ENCODE measurements around the gene TCEANC2.

The TCEANC2 gene

DNA sequence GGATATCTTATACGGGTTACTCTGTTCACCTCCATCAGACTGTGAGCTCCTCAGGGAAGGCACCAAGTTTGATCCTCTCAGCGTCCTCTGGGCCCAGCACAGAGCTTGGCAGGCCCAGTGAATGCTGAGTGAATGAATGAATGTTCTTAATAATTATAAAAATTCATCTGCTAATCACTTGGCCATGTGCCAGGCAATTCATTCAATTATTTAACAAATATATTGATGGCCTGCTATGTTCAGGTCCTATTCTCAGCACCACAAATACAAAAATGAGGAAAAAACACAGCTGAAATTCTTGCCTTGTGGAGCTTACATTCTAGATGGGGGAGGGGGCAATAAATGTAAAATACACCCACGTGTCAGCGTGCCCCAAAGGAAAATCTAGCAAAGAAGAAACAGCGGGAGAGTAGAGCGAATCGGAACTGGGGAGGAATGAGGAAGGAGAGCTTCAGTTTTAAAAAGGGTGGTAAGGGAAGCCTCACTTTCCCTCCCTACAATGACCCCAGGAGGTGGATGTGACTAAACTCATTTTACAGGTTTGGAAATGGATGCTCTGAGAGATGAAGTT, 83.6 kb downstream of the TCEANC2 start:
- no peak for TF ChIP-seq TAF1 (IDR thresholded peaks at IDR 0.05; ENCODE audit: borderline replicate concordance, insufficient read depth, low read length)
- no peak for TF ChIP-seq FOXP2 (optimal IDR thresholded peaks at IDR 0.05; ENCODE audit: borderline replicate concordance, extremely low read depth, extremely low read length, insufficient read depth)
- TF ChIP-seq, protein P1, sequence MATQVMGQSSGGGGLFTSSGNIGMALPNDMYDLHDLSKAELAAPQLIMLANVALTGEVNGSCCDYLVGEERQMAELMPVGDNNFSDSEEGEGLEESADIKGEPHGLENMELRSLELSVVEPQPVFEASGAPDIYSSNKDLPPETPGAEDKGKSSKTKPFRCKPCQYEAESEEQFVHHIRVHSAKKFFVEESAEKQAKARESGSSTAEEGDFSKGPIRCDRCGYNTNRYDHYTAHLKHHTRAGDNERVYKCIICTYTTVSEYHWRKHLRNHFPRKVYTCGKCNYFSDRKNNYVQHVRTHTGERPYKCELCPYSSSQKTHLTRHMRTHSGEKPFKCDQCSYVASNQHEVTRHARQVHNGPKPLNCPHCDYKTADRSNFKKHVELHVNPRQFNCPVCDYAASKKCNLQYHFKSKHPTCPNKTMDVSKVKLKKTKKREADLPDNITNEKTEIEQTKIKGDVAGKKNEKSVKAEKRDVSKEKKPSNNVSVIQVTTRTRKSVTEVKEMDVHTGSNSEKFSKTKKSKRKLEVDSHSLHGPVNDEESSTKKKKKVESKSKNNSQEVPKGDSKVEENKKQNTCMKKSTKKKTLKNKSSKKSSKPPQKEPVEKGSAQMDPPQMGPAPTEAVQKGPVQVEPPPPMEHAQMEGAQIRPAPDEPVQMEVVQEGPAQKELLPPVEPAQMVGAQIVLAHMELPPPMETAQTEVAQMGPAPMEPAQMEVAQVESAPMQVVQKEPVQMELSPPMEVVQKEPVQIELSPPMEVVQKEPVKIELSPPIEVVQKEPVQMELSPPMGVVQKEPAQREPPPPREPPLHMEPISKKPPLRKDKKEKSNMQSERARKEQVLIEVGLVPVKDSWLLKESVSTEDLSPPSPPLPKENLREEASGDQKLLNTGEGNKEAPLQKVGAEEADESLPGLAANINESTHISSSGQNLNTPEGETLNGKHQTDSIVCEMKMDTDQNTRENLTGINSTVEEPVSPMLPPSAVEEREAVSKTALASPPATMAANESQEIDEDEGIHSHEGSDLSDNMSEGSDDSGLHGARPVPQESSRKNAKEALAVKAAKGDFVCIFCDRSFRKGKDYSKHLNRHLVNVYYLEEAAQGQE (IDR thresholded peaks at IDR 0.05; ENCODE audit: insufficient read depth in 1 of 2, low read depth in 2 of 2, low read length in 2 of 2), result no peak
- TF ChIP-seq SIN3A (IDR thresholded peaks at IDR 0.05; ENCODE audit: borderline replicate concordance, insufficient read depth, low read length), result no peak
- no peak for TF ChIP-seq POLR2AphosphoS5 (IDR thresholded peaks at IDR 0.05; ENCODE audit: low read depth, low read length)

DNA sequence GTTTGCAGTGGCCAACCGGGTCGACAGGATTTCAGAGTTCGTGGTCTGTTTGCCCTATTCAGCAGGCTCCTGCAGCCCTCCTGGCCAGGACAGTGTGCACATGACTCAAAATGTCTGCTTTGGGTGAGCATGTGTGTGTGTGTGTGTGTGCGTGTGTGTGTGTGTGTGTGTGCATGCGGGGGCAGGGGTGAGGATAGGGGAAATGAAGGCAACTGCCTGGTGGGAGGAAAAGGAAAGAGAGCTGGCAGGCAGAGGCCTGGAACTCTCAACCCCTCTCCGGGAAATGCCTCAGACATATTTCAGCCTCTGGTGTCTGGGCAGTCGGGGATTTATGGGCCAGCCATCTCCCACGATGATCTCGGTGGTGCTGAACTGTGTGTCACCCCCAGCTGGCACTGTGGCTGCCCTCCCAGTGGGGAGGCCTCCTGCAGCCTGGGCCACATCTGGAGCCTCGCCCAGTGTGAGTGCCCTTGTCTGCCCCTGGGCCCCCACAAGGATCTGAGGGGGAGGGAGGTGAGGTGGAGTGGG, 84.2 kb downstream of the TCEANC2 start:
- TF ChIP-seq TAF1 (IDR thresholded peaks at IDR 0.05; ENCODE audit: borderline replicate concordance, insufficient read depth, low read length) (no peak), FOXP2 (optimal IDR thresholded peaks at IDR 0.05; ENCODE audit: borderline replicate concordance, extremely low read depth, extremely low read length, insufficient read depth) (no peak), POLR2AphosphoS5 (IDR thresholded peaks at IDR 0.05; ENCODE audit: low read depth, low read length) (no peak), SIN3A (IDR thresholded peaks at IDR 0.05; ENCODE audit: borderline replicate concordance, insufficient read depth, low read length) (no peak)
- TF ChIP-seq, protein P1 (IDR thresholded peaks at IDR 0.05; ENCODE audit: insufficient read depth in 1 of 2, low read depth in 2 of 2, low read length in 2 of 2), result no peak

DNA sequence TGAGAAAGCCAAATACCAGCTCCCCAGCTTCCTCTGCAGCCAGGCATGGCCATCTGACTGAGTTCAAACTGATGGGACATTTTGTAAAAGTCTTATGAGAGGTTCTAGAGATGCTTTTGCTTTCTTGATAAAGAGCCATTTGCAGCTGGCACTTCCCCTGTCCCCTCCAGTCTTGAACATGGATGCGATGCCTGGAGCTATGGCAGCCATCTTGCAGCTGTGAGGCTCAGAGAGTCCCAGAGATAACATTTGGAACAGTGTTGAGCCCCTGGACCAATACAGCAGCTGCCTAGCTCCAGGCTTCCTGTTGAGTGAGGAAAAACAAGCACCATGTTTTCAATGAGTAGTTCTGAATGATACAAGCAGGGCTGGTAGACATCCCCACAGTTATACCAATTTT, 85.6 kb downstream of the TCEANC2 start:
- TF ChIP-seq POLR2AphosphoS5 (IDR thresholded peaks at IDR 0.05; ENCODE audit: low read depth, low read length) (no peak), SIN3A (IDR thresholded peaks at IDR 0.05; ENCODE audit: borderline replicate concordance, insufficient read depth, low read length) (no peak), TAF1 (IDR thresholded peaks at IDR 0.05; ENCODE audit: borderline replicate concordance, insufficient read depth, low read length) (no peak), FOXP2 (optimal IDR thresholded peaks at IDR 0.05; ENCODE audit: borderline replicate concordance, extremely low read depth, extremely low read length, insufficient read depth) (no peak)
- TF ChIP-seq, protein P1 (IDR thresholded peaks at IDR 0.05; ENCODE audit: insufficient read depth in 1 of 2, low read depth in 2 of 2, low read length in 2 of 2), result no peak

DNA sequence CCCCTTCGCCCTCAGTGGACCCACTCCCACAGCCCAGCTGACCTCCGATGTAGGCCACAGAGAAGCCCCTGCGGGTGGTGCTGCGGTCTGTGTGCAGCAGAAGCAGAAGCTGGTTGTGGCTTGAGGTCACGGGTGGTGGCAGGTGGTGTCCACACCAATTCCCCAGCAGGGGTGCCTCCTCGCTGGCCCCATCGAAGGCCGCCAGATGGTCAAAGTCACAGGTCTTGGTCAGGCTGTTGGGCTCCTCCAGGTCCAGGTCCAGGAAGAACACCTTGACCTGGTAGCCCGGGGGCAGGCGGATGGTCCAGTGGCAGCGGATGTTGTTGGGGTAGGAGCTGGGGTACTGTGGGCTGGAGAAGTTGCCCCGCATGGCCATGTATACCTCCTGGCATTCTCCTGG, 86.3 kb downstream of the TCEANC2 start:
- TF ChIP-seq POLR2AphosphoS5 (IDR thresholded peaks at IDR 0.05; ENCODE audit: low read depth, low read length) (no peak), TAF1 (IDR thresholded peaks at IDR 0.05; ENCODE audit: borderline replicate concordance, insufficient read depth, low read length) (no peak), FOXP2 (optimal IDR thresholded peaks at IDR 0.05; ENCODE audit: borderline replicate concordance, extremely low read depth, extremely low read length, insufficient read depth) (no peak), SIN3A (IDR thresholded peaks at IDR 0.05; ENCODE audit: borderline replicate concordance, insufficient read depth, low read length) (no peak)
- TF ChIP-seq, protein P1 (IDR thresholded peaks at IDR 0.05; ENCODE audit: insufficient read depth in 1 of 2, low read depth in 2 of 2, low read length in 2 of 2), result no peak
